GM18502 (cell line): ENCODE measurements around the gene DDX23.

Experiments used
- ATAC-seq: cut with Tn5 transposase; IDR thresholded peaks from one replicate; pipeline ENCODE4 v1.9.1; 2021; ENCODE audit warnings: mild to moderate bottlenecking; ENCODE audit not compliant: unreplicated experiment, poor library complexity

DDX23 gene

GRCh38 chr12:48779869-48780268 is 72.1 kb downstream of the DDX23 start:
- ATAC-seq: no peak
